Loucy (cell line): ENCODE data around the gene KRTAP13-2.

Source experiments
- CTCF ChIP-seq: fragments of 200-600 bp; sonication (generic); conservative IDR thresholded peaks from 2 replicates; pipeline ENCODE4 v1.5.1; 2014; ENCODE audit warnings: mild to moderate bottlenecking, antibody characterized with exemption, low read length
- EZH2phosphoT487 ChIP-seq: fragments of 200-600 bp; IDR thresholded peaks from 2 replicates; pipeline ENCODE4 v1.6.1; 2018; ENCODE audit warnings: antibody characterized with exemption, mild to moderate bottlenecking, moderate library complexity, borderline replicate concordance

GRCh38 chr21:30332681-30333080 lies 39.4 kb downstream of the KRTAP13-2 start:
- TF ChIP-seq CTCF, result no peak
- TF ChIP-seq EZH2phosphoT487, result no peak
